Ascending aorta (tissue), 2 donors: Measurements from ENCODE around the gene ITGAD. TPM values are rescaled to one million over a fixed set of nuclear protein-coding genes. Genes with fewer than 3 reads are reported as not detected.

Source experiments
- DNase-seq, 2 donors: peaks; one replicate each; pipeline ENCODE4 v3.0.0-alpha.2; 2019; ENCODE audit warnings: low spot score in 2 of 2
- H3K27ac ChIP-seq, 2 donors: fragments of 200-600 bp; sonication (generic); one replicate each; pipeline ENCODE4 v1.5.1; 2016 to 2017; ENCODE audit warnings: mild to moderate bottlenecking in 1 of 2
- H3K27me3 ChIP-seq: fragments of 200-600 bp; sonication (generic); one replicate; pipeline ENCODE4 v1.5.1; 2017
- H3K36me3 ChIP-seq, 2 donors: fragments of 200-600 bp; sonication (generic); one replicate each; pipeline ENCODE4 v1.5.1; 2016
- H3K4me1 ChIP-seq, 2 donors: fragments of 200-600 bp; sonication (generic); one replicate each; pipeline ENCODE4 v1.5.1; 2016 to 2017; ENCODE audit warnings: mild to moderate bottlenecking in 1 of 2
- H3K4me3 ChIP-seq, 2 donors: fragments of 200-600 bp; sonication (generic); one replicate each; pipeline ENCODE4 v1.5.1; 2016 to 2017; ENCODE audit warnings: mild to moderate bottlenecking in 1 of 2
- H3K9me3 ChIP-seq, 2 donors: fragments of 200-600 bp; sonication (generic); one replicate each; pipeline ENCODE4 v1.5.1; 2016
- intact Hi-C: fragments of 100-400 bp; cut with DNase I; formaldehyde crosslinking; loops from one replicate; pipeline ENCODE4 v1.15.1; 2023
- total RNA-seq: library from RNA; depleted of rRNA; stranded (reverse); fragments of >200 nt; gene quantifications from one replicate; pipeline ENCODE4 v1.1.0, GENCODE V29; 2016
- TF ChIP-seq, protein P1 (sequence below), 3 experiments: fragments of 200-600 bp in 2 of 3; fragments of 450-650 bp in 1 of 3; sonication (generic) in 2 of 3; IDR thresholded peaks; one replicate each; pipeline ENCODE4 v1.5.1; 2016 to 2019; ENCODE audit warnings: antibody characterized with exemption in 3 of 3, mild to moderate bottlenecking in 1 of 3, moderate library complexity in 1 of 3

The ITGAD gene
- total RNA-seq, 1 donor from 2014 or later, result not detected

- H3K27me3 ChIP-seq, result no peaks in the 10 kb centered on the region
- H3K27ac ChIP-seq, result peak overlapping the region in 1 of 2 donors; percentile 14
- no peak for DNase-seq
- TF ChIP-seq, protein P1, sequence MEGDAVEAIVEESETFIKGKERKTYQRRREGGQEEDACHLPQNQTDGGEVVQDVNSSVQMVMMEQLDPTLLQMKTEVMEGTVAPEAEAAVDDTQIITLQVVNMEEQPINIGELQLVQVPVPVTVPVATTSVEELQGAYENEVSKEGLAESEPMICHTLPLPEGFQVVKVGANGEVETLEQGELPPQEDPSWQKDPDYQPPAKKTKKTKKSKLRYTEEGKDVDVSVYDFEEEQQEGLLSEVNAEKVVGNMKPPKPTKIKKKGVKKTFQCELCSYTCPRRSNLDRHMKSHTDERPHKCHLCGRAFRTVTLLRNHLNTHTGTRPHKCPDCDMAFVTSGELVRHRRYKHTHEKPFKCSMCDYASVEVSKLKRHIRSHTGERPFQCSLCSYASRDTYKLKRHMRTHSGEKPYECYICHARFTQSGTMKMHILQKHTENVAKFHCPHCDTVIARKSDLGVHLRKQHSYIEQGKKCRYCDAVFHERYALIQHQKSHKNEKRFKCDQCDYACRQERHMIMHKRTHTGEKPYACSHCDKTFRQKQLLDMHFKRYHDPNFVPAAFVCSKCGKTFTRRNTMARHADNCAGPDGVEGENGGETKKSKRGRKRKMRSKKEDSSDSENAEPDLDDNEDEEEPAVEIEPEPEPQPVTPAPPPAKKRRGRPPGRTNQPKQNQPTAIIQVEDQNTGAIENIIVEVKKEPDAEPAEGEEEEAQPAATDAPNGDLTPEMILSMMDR (IDR thresholded peaks at IDR 0.05), result no peak
- intact Hi-C loops, result loop anchor here (10.0 kb wide), 1 partner anchor 241 kb away; a partner anchor contains a TSS
- H3K36me3 ChIP-seq, result peaks cover 49 to 59% of the 10 kb centered on the region in 2 donors
- H3K4me1 ChIP-seq, result peaks cover 0 to 26% of the 10 kb centered on the region in 2 donors
- H3K9me3 ChIP-seq, result no peaks in the 10 kb centered on the region
- no peak overlapping the region for H3K4me3 ChIP-seq
Observed at GRCh38 chr16:31474173-31474714, 81.1 kb downstream of the ITGAD start.

GRCh38 chr16:31474773-31475738 is 81.9 kb downstream of the ITGAD start:
- Histone ChIP-seq H3K27ac (peak overlapping the region in 1 of 2 donors; percentile 14), H3K4me1 (peaks cover 0 to 24% of the 10 kb centered on the region in 2 donors), H3K9me3 (no peaks in the 10 kb centered on the region), H3K36me3 (peaks cover 49 to 60% of the 10 kb centered on the region in 2 donors), H3K27me3 (no peaks in the 10 kb centered on the region), H3K4me3 (no peak overlapping the region)
- no peak for DNase-seq
- intact Hi-C loops, result loop anchor here (10.0 kb wide), 1 partner anchor 240 kb away; a partner anchor contains a TSS
- TF ChIP-seq, protein P1 (IDR thresholded peaks at IDR 0.05), result no peak

DNA sequence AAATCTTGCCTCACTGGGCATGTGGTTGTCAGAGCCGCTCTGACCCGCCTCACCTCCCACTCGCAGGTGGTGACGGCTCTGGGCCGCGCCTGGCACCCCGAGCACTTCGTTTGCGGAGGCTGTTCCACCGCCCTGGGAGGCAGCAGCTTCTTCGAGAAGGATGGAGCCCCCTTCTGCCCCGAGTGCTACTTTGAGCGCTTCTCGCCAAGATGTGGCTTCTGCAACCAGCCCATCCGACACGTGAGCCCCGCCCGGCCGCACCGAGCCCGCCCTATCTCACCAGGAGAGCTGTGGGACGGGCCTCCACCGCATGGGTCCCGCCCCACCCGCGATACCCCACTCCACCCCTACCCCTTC is 82.8 kb downstream of the ITGAD start:
- peaks cover 49 to 60% of the 10 kb centered on the region in 2 donors for H3K36me3 ChIP-seq
- no peak overlapping the region for H3K4me3 ChIP-seq
- TF ChIP-seq, protein P1 (IDR thresholded peaks at IDR 0.05), result no peak
- intact Hi-C loops, result loop anchor here (10.0 kb wide), 1 partner anchor 239 kb away; a partner anchor contains a TSS
- no peaks in the 10 kb centered on the region for H3K9me3 ChIP-seq
- DNase-seq, result no peak
- H3K4me1 ChIP-seq, result peaks cover 0 to 15% of the 10 kb centered on the region in 2 donors
- no peaks in the 10 kb centered on the region for H3K27me3 ChIP-seq
- H3K27ac ChIP-seq, result no peak overlapping the region

Other genes with a start within 250 kb of the ITGAD start
- gene PRSS36, start 243.3 kb upstream of the ITGAD start, total RNA-seq, result 1.4 TPM
- 166 TPM for gene FUS, start 213.2 kb upstream of the ITGAD start, total RNA-seq
- gene PYCARD, start 190.6 kb upstream of the ITGAD start, total RNA-seq, result 21.1 TPM
- not detected for gene TRIM72, start 179.2 kb upstream of the ITGAD start, total RNA-seq
- not detected for gene PYDC1, start 176.2 kb upstream of the ITGAD start, total RNA-seq
- gene ITGAM, start 133.4 kb upstream of the ITGAD start, total RNA-seq, result 19.1 TPM
- gene ITGAX, start 38.2 kb upstream of the ITGAD start, total RNA-seq, result 3.6 TPM
- gene COX6A2, start 35.0 kb downstream of the ITGAD start, total RNA-seq, result not detected
- gene ZNF843, start 49.5 kb downstream of the ITGAD start, total RNA-seq, result 11.7 TPM
- gene ARMC5, start 66.2 kb downstream of the ITGAD start, total RNA-seq, result 10.0 TPM
- 325 TPM for gene TGFB1I1, start 78.8 kb downstream of the ITGAD start, total RNA-seq
- 0.53 TPM for gene SLC5A2, start 89.8 kb downstream of the ITGAD start, total RNA-seq
- 80.9 TPM for gene RUSF1, start 115.1 kb downstream of the ITGAD start, total RNA-seq
- not detected for gene AHSP, start 134.6 kb downstream of the ITGAD start, total RNA-seq